Stomach smooth muscle (tissue), 2 donors: ENCODE data around the gene SLC6A3.

Experiments
- H3K27ac ChIP-seq: one replicate; pipeline ENCODE4 v1.7.0; 2013; ENCODE audit warnings: mild to moderate bottlenecking, low read length, inconsistent platforms
- H3K27me3 ChIP-seq, 2 donors: one replicate each; pipeline ENCODE4 v1.7.0; 2013; ENCODE audit warnings: low read length in 2 of 2; ENCODE audit not compliant: insufficient read depth in 2 of 2, control insufficient read depth in 1 of 2
- H3K36me3 ChIP-seq, 2 donors: one replicate each; pipeline ENCODE4 v1.7.0; 2013; ENCODE audit warnings: low read length in 2 of 2; ENCODE audit not compliant: control insufficient read depth in 2 of 2, insufficient read depth in 2 of 2
- H3K4me1 ChIP-seq: one replicate; pipeline ENCODE4 v1.7.0; 2013; ENCODE audit warnings: low read length; ENCODE audit not compliant: control insufficient read depth, insufficient read depth
- H3K4me3 ChIP-seq, 2 donors: one replicate each; pipeline ENCODE4 v1.7.0; 2013; ENCODE audit warnings: low read length in 2 of 2
- H3K9ac ChIP-seq, 2 donors: one replicate each; pipeline ENCODE4 v1.7.0; 2013; ENCODE audit warnings: low read length in 2 of 2, mild to moderate bottlenecking in 1 of 2
- H3K9me3 ChIP-seq, 2 donors: one replicate each; pipeline ENCODE4 v1.7.0; 2013; ENCODE audit warnings: low read length in 2 of 2; ENCODE audit not compliant: control insufficient read depth in 2 of 2
- donor health status: healthy.
- donor health status: Pancreatic carcinoma.

The SLC6A3 gene

GRCh38 chr5:1440098-1440493 lies 5.1 kb downstream of the SLC6A3 start:
- no peak overlapping the region for H3K9ac ChIP-seq
- H3K27me3 ChIP-seq = peaks cover 38 to 54% of the 10 kb centered on the region in 2 donors
- H3K27ac ChIP-seq = no peak overlapping the region
- peaks cover 5 to 9% of the 10 kb centered on the region in 2 donors for H3K9me3 ChIP-seq
- H3K36me3 ChIP-seq = no peaks in the 10 kb centered on the region
- H3K4me3 ChIP-seq = no peak overlapping the region
- peaks cover 8% of the 10 kb centered on the region for H3K4me1 ChIP-seq

GRCh38 chr5:1439388-1440097 lies 5.7 kb downstream of the SLC6A3 start:
- no peak overlapping the region for H3K27ac ChIP-seq
- H3K27me3 ChIP-seq = peaks cover 36 to 48% of the 10 kb centered on the region in 2 donors
- no peaks in the 10 kb centered on the region for H3K36me3 ChIP-seq
- peaks cover 5 to 9% of the 10 kb centered on the region in 2 donors for H3K9me3 ChIP-seq
- H3K4me3 ChIP-seq = no peak overlapping the region
- no peak overlapping the region for H3K9ac ChIP-seq
- peaks cover 4% of the 10 kb centered on the region for H3K4me1 ChIP-seq

- Histone ChIP-seq H3K4me1 (no peaks in the 10 kb centered on the region), H3K27me3 (peaks cover 31 to 41% of the 10 kb centered on the region in 2 donors), H3K9me3 (peaks cover 5 to 9% of the 10 kb centered on the region in 2 donors), H3K36me3 (no peaks in the 10 kb centered on the region), H3K4me3 (no peak overlapping the region), H3K9ac (no peak overlapping the region), H3K27ac (no peak overlapping the region)
Measured at GRCh38 chr5:1438871-1439270, 6.4 kb downstream of the SLC6A3 start.

- peaks cover 23 to 33% of the 10 kb centered on the region in 2 donors for H3K27me3 ChIP-seq
- no peak overlapping the region for H3K4me3 ChIP-seq
Measured at GRCh38 chr5:1437876-1438559, 7.2 kb downstream of the SLC6A3 start.

GRCh38 chr5:1437226-1437829 lies 7.9 kb downstream of the SLC6A3 start:
- H3K4me1 ChIP-seq = no peaks in the 10 kb centered on the region
- H3K27me3 ChIP-seq = peaks cover 21 to 26% of the 10 kb centered on the region in 2 donors

More at GRCh38 chr5:1437876-1438559, 7.2 kb downstream of the SLC6A3 start:
- Histone ChIP-seq H3K4me1 (no peaks in the 10 kb centered on the region), H3K27ac (no peak overlapping the region), H3K9ac (no peak overlapping the region), H3K36me3 (no peaks in the 10 kb centered on the region), H3K9me3 (peaks cover 5 to 9% of the 10 kb centered on the region in 2 donors)

GRCh38 chr5:1436681-1437080 lies 8.6 kb downstream of the SLC6A3 start:
- Histone ChIP-seq H3K27me3 (peaks cover 20 to 21% of the 10 kb centered on the region in 2 donors), H3K27ac (no peak overlapping the region), H3K36me3 (no peaks in the 10 kb centered on the region), H3K4me1 (no peaks in the 10 kb centered on the region), H3K9me3 (peaks cover 5 to 9% of the 10 kb centered on the region in 2 donors), H3K4me3 (no peak overlapping the region), H3K9ac (no peak overlapping the region)

More at GRCh38 chr5:1437226-1437829, 7.9 kb downstream of the SLC6A3 start:
- H3K4me3 ChIP-seq = no peak overlapping the region
- no peaks in the 10 kb centered on the region for H3K36me3 ChIP-seq
- H3K27ac ChIP-seq = no peak overlapping the region
- peaks cover 5 to 9% of the 10 kb centered on the region in 2 donors for H3K9me3 ChIP-seq
- H3K9ac ChIP-seq = no peak overlapping the region

DNA sequence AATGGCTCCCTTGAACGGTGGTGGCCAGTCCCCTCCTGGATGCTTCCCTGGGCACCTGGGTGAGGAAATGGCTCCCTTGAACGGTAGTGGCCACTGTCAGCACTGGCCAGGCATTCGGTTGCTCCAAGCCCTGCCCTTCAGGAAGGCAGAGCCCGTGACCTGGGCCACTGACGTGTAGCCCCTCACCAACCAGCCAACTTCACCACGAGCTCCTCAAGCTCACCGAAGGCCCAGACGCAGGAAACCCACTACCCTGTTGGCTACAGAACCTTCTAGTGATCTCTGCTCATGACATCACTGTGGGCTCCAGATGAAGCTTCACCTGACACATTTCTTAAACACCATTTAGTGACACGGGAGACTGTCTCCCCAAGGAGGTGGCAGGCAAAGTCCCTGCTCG lies 9.2 kb downstream of the SLC6A3 start:
- Histone ChIP-seq H3K9ac (no peak overlapping the region), H3K4me3 (no peak overlapping the region), H3K9me3 (peaks cover 6 to 9% of the 10 kb centered on the region in 2 donors), H3K4me1 (no peaks in the 10 kb centered on the region), H3K27ac (no peak overlapping the region), H3K36me3 (no peaks in the 10 kb centered on the region), H3K27me3 (peaks cover 14 to 17% of the 10 kb centered on the region in 2 donors)

GRCh38 chr5:1435369-1435768 lies 9.9 kb downstream of the SLC6A3 start:
- H3K9me3 ChIP-seq = peaks cover 4 to 10% of the 10 kb centered on the region in 2 donors
- H3K27me3 ChIP-seq = peaks cover 9 to 15% of the 10 kb centered on the region in 2 donors
- no peaks in the 10 kb centered on the region for H3K4me1 ChIP-seq
- no peak overlapping the region for H3K4me3 ChIP-seq
- no peaks in the 10 kb centered on the region for H3K36me3 ChIP-seq
- no peak overlapping the region for H3K9ac ChIP-seq
- no peak overlapping the region for H3K27ac ChIP-seq

DNA sequence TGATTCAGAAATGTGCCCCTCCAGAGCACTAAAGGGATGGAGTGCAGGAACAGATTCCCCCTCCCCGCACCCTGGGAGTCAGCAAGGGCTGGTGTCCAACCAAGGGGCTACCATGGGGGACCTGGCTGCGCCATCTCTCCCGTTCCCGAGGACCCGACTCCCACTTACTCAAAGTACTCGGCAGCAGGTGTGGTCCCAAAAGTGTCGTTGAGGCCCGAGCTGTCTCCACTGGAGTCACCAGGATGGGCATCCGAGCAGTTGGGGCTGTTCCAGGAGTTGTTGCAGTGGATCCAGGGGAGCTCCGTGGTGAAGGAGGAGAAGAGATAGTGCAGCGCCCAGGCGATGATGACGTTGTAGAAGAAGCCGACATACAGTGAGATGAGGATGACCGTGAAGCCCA lies 12.9 kb downstream of the SLC6A3 start:
- H3K4me3 ChIP-seq = no peak overlapping the region

GRCh38 chr5:1431896-1432295 lies 13.3 kb downstream of the SLC6A3 start:
- H3K27me3 ChIP-seq = no peaks in the 10 kb centered on the region
- no peak overlapping the region for H3K4me3 ChIP-seq
- H3K9ac ChIP-seq = no peak overlapping the region
- H3K27ac ChIP-seq = no peak overlapping the region
- H3K9me3 ChIP-seq = peaks cover 9 to 31% of the 10 kb centered on the region in 2 donors
- no peaks in the 10 kb centered on the region for H3K36me3 ChIP-seq
- no peaks in the 10 kb centered on the region for H3K4me1 ChIP-seq

More for the DNA sequence above, 12.9 kb downstream of the SLC6A3 start:
- Histone ChIP-seq H3K9me3 (peaks cover 9 to 31% of the 10 kb centered on the region in 2 donors), H3K27me3 (peaks cover 0 to 2% of the 10 kb centered on the region in 2 donors), H3K4me1 (no peaks in the 10 kb centered on the region), H3K27ac (no peak overlapping the region), H3K36me3 (no peaks in the 10 kb centered on the region), H3K9ac (no peak overlapping the region)
